Measurements from ENCODE around the gene MITF. TPM values are rescaled to one million over a fixed set of nuclear protein-coding genes. Genes with fewer than 3 reads are reported as not detected.

Gene MITF
- total RNA-seq, 1 donor from 2014 or later = 5.8 TPM

- DNase-seq (ENCODE audit: extremely low spot score, unreplicated experiment) = no peak
- peaks cover 16% of the 10 kb centered on the region for H3K9me3 Mint-ChIP-seq (ENCODE audit: unreplicated experiment)
- H3K27me3 Mint-ChIP-seq (ENCODE audit: unreplicated experiment) = no peaks in the 10 kb centered on the region
- peaks cover 28% of the 10 kb centered on the region for H3K4me1 Mint-ChIP-seq (ENCODE audit: unreplicated experiment)
- H3K36me3 Mint-ChIP-seq (ENCODE audit: unreplicated experiment) = peaks cover 7% of the 10 kb centered on the region
- H3K27ac Mint-ChIP-seq (ENCODE audit: unreplicated experiment) = peak overlapping the region; percentile 61
- peak overlapping the region; percentile 31 for H3K4me3 Mint-ChIP-seq (ENCODE audit: unreplicated experiment)
- TF ChIP-seq CTCF (IDR thresholded peaks at IDR 0.05) = no peak
Measured at GRCh38 chr3:69838696-69839515, 99.6 kb downstream of the MITF start.

DNA sequence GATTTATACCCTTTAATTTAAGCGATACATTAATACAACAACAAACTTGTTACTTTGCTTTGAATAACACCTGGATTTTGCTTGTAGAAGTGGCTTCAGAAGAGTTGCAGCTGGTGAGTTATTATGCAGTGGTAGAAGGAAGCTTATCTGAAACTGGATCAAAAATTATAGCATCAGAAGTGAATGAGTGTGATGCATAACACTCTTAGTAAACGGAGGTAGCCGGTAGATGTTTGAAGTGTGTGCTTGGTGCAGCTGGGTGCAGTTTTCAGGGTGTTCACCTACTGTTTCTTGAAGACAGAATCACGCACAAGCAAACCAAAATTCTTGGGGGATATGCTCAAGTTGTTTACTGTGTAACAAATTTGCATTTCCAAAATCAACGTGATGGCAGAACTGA lies 103.1 kb downstream of the MITF start:
- no peaks in the 10 kb centered on the region for H3K9me3 Mint-ChIP-seq (ENCODE audit: unreplicated experiment)
- no peaks in the 10 kb centered on the region for H3K36me3 Mint-ChIP-seq (ENCODE audit: unreplicated experiment)
- H3K4me3 Mint-ChIP-seq (ENCODE audit: unreplicated experiment) = no peak overlapping the region
- no peak for TF ChIP-seq CTCF (IDR thresholded peaks at IDR 0.05)
- peaks cover 32% of the 10 kb centered on the region for H3K4me1 Mint-ChIP-seq (ENCODE audit: unreplicated experiment)
- no peaks in the 10 kb centered on the region for H3K27me3 Mint-ChIP-seq (ENCODE audit: unreplicated experiment)
- H3K27ac Mint-ChIP-seq (ENCODE audit: unreplicated experiment) = no peak overlapping the region
- no peak for DNase-seq (ENCODE audit: extremely low spot score, unreplicated experiment)

- Mint-ChIP-seq H3K36me3 (ENCODE audit: unreplicated experiment) (no peaks in the 10 kb centered on the region), H3K4me1 (ENCODE audit: unreplicated experiment) (peaks cover 27% of the 10 kb centered on the region), H3K27me3 (ENCODE audit: unreplicated experiment) (no peaks in the 10 kb centered on the region), H3K9me3 (ENCODE audit: unreplicated experiment) (no peaks in the 10 kb centered on the region), H3K27ac (ENCODE audit: unreplicated experiment) (no peak overlapping the region), H3K4me3 (ENCODE audit: unreplicated experiment) (no peak overlapping the region)
- no peak for TF ChIP-seq CTCF (IDR thresholded peaks at IDR 0.05)
- no peak for DNase-seq (ENCODE audit: extremely low spot score, unreplicated experiment)
Measured at GRCh38 chr3:69842789-69843188, 103.5 kb downstream of the MITF start.

GRCh38 chr3:69844706-69845105 lies 105.4 kb downstream of the MITF start:
- H3K27ac Mint-ChIP-seq (ENCODE audit: unreplicated experiment) = no peak overlapping the region
- peaks cover 10% of the 10 kb centered on the region for H3K4me1 Mint-ChIP-seq (ENCODE audit: unreplicated experiment)
- H3K9me3 Mint-ChIP-seq (ENCODE audit: unreplicated experiment) = no peaks in the 10 kb centered on the region
- DNase-seq (ENCODE audit: extremely low spot score, unreplicated experiment) = no peak
- no peak for TF ChIP-seq CTCF (IDR thresholded peaks at IDR 0.05)
- no peak overlapping the region for H3K4me3 Mint-ChIP-seq (ENCODE audit: unreplicated experiment)
- H3K36me3 Mint-ChIP-seq (ENCODE audit: unreplicated experiment) = no peaks in the 10 kb centered on the region
- H3K27me3 Mint-ChIP-seq (ENCODE audit: unreplicated experiment) = no peaks in the 10 kb centered on the region

DNA sequence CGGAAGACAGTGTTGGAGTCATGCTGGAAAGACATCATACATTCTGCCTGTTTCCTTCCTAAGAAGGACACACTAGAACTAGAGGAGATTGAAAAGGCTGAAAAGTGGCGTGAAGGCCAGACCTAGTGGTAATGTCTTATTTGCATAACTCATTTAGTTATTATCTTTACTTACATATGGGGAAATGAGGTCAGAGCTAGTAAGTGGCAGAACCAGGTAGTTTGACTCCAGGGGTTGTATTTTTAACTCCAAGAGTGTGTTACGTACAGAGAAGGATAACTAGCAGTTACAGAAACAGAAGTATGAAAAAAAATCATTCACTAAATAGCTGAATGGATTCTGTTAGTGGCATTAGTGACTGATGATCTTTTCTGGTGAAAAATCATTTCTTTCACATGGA lies 108.0 kb downstream of the MITF start:
- Mint-ChIP-seq H3K27me3 (ENCODE audit: unreplicated experiment) (no peaks in the 10 kb centered on the region), H3K27ac (ENCODE audit: unreplicated experiment) (no peak overlapping the region)

More for the DNA sequence above, 108.0 kb downstream of the MITF start:
- H3K4me1 Mint-ChIP-seq (ENCODE audit: unreplicated experiment) = peaks cover 12% of the 10 kb centered on the region
- no peak for DNase-seq (ENCODE audit: extremely low spot score, unreplicated experiment)
- H3K9me3 Mint-ChIP-seq (ENCODE audit: unreplicated experiment) = no peaks in the 10 kb centered on the region
- no peak for TF ChIP-seq CTCF (IDR thresholded peaks at IDR 0.05)
- no peak overlapping the region for H3K4me3 Mint-ChIP-seq (ENCODE audit: unreplicated experiment)
- H3K36me3 Mint-ChIP-seq (ENCODE audit: unreplicated experiment) = no peaks in the 10 kb centered on the region

Data from osteocyte (in vitro differentiated cells).